Endothelial cell (in vitro differentiated cells): ENCODE data around the gene RASA1. TPM values are rescaled to one million over a fixed set of nuclear protein-coding genes. Genes with fewer than 3 reads are reported as not detected.

Source experiments
- DNase-seq: peaks from one replicate; pipeline ENCODE4 v3.0.0; 2021; ENCODE audit warnings: low spot score
- H3K27ac Mint-ChIP-seq: one replicate; pipeline ENCODE4 v1.8.0; 2021; ENCODE audit warnings: mixed read lengths, inconsistent platforms; ENCODE audit not compliant: unreplicated experiment
- H3K27me3 Mint-ChIP-seq: one replicate; pipeline ENCODE4 v1.8.0; 2021; ENCODE audit warnings: mild to moderate bottlenecking, moderate library complexity, mixed read lengths, inconsistent platforms; ENCODE audit not compliant: unreplicated experiment
- H3K36me3 Mint-ChIP-seq: one replicate; pipeline ENCODE4 v1.8.0; 2021; ENCODE audit warnings: mild to moderate bottlenecking, low read depth, mixed read lengths, inconsistent platforms; ENCODE audit not compliant: unreplicated experiment
- H3K4me1 Mint-ChIP-seq: one replicate; pipeline ENCODE4 v1.8.0; 2021; ENCODE audit warnings: mild to moderate bottlenecking, mixed read lengths, inconsistent platforms; ENCODE audit not compliant: unreplicated experiment
- H3K4me3 Mint-ChIP-seq: one replicate; pipeline ENCODE4 v1.8.0; 2021; ENCODE audit warnings: mild to moderate bottlenecking, mixed read lengths, inconsistent platforms; ENCODE audit not compliant: unreplicated experiment
- H3K9me3 Mint-ChIP-seq: one replicate; pipeline ENCODE4 v1.8.0; 2021; ENCODE audit warnings: mixed read lengths, inconsistent platforms; ENCODE audit not compliant: unreplicated experiment
- CTCF ChIP-seq: fragments of 200-600 bp; sonication (generic); IDR thresholded peaks from one replicate; pipeline ENCODE4 v1.5.0; 2021; ENCODE audit warnings: antibody characterized with exemption; ENCODE audit not compliant: unreplicated experiment
- total RNA-seq: library from RNA; stranded (reverse); fragmentation: NEBNext Ultra II Directional; extraction: Animal tissue kit (Norgen Biotek cat#: 25700); gene quantifications from one replicate; pipeline ENCODE4 v1.2.1, GENCODE V29; 2021; ENCODE audit not compliant: unreplicated experiment

The RASA1 gene
- total RNA-seq, 1 donor from 2014 or later: 48.7 TPM

- Mint-ChIP-seq H3K4me3 (no peak overlapping the region), H3K9me3 (no peaks in the 10 kb centered on the region), H3K36me3 (peaks cover 1% of the 10 kb centered on the region), H3K27ac (no peak overlapping the region), H3K4me1 (peaks cover 14% of the 10 kb centered on the region), H3K27me3 (no peaks in the 10 kb centered on the region)
- no peak for DNase-seq
- no peak for TF ChIP-seq CTCF
Measured at GRCh38 chr5:87311405-87312279, 44.0 kb downstream of the RASA1 start.

DNA sequence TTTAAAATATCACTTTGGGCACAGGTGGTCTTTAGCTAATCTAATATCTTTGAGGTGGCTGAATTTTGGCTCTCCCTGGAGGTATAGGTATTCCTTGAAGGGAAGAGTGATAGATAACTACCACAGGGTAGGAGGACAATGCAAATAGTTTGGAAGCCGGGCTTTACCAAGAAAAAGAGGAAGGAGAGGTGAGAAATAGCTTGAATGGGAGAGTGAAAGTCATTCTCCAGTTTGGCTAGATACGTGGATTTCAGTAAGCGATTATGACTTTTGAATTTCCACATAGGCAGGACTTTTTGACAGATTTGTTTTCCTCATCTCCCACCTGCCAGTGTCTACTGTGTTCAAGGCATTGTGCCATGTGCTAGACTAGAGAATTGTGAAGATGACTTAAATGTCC is 45.5 kb downstream of the RASA1 start:
- H3K27me3 Mint-ChIP-seq: no peaks in the 10 kb centered on the region
- H3K27ac Mint-ChIP-seq: no peak overlapping the region
- no peak for DNase-seq
- no peaks in the 10 kb centered on the region for H3K9me3 Mint-ChIP-seq
- H3K4me1 Mint-ChIP-seq: peaks cover 11% of the 10 kb centered on the region
- H3K4me3 Mint-ChIP-seq: no peak overlapping the region
- TF ChIP-seq CTCF: no peak
- H3K36me3 Mint-ChIP-seq: peaks cover 4% of the 10 kb centered on the region

DNA sequence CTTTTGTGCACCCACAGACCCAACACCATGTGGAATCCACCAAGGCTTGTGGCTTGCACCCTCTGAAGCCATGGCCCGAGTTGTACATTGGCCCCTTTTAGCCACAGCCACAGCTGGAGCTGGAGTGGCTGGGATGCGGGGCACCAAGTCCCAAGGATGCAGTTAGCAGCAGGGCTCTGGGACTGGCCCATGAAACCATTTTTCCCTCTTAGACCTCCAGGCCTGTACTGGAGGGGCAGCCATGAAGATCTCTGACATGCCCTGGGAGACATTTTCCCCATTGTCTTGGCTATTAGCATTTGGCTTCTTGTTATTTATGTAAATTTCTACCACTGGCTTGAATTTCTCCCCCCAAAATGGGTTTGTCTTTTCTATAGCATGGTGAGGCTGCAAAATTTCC is 51.8 kb downstream of the RASA1 start:
- no peak for DNase-seq
- Mint-ChIP-seq H3K36me3 (peaks cover 29% of the 10 kb centered on the region), H3K4me3 (peak overlapping the region; percentile 32), H3K27ac (no peak overlapping the region), H3K27me3 (peaks cover 2% of the 10 kb centered on the region), H3K9me3 (no peaks in the 10 kb centered on the region), H3K4me1 (peaks cover 3% of the 10 kb centered on the region)
- no peak for TF ChIP-seq CTCF

- no peak overlapping the region for H3K4me3 Mint-ChIP-seq
- H3K4me1 Mint-ChIP-seq: no peaks in the 10 kb centered on the region
- no peak for TF ChIP-seq CTCF
- H3K27me3 Mint-ChIP-seq: peaks cover 4% of the 10 kb centered on the region
- peaks cover 29% of the 10 kb centered on the region for H3K36me3 Mint-ChIP-seq
- H3K27ac Mint-ChIP-seq: no peak overlapping the region
- H3K9me3 Mint-ChIP-seq: no peaks in the 10 kb centered on the region
- DNase-seq: no peak
Measured at GRCh38 chr5:87321605-87322004, 53.9 kb downstream of the RASA1 start.

DNA sequence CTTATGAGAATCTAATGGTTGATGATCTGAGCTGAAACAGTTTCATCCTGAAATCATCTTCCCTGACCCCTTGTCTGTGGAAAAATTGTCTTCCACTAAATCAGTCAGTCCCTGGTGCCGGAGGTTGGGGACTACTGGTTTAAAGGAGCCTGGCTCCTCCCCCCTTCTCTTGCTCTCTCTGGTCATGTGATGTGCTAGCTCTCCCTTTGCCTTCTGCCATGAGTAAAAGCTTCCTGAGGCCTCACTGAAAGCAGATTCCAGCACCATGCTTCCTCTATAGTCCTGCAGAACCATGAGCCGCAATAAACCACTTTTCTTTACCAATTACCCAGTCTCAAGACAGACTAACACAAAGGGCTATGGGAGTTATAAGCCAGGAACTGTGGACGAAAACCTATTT is 54.7 kb downstream of the RASA1 start:
- H3K36me3 Mint-ChIP-seq: peaks cover 29% of the 10 kb centered on the region
- no peaks in the 10 kb centered on the region for H3K4me1 Mint-ChIP-seq
- no peak overlapping the region for H3K27ac Mint-ChIP-seq
- DNase-seq: no peak
- peaks cover 4% of the 10 kb centered on the region for H3K27me3 Mint-ChIP-seq
- H3K9me3 Mint-ChIP-seq: no peaks in the 10 kb centered on the region
- no peak overlapping the region for H3K4me3 Mint-ChIP-seq
- no peak for TF ChIP-seq CTCF
